ENCODE results near the gene STK33. TPM values are rescaled to one million over a fixed set of nuclear protein-coding genes. Genes with fewer than 3 reads are reported as not detected.
A peak's percentile ranks its signal among the peaks of the same experiment; 100 is the strongest.

STK33 gene
- total RNA-seq, 2 experiments from 2014 or later: 1.4 to 1.8 TPM

GRCh38 chr11:8615291-8616032 is 21.4 kb upstream of the STK33 start:
- ATAC-seq (no peak), DNase-seq (no peak)
- peaks cover 17% of the 10 kb centered on the region for H3K36me3 Mint-ChIP-seq
- H3K27ac Mint-ChIP-seq: no peak overlapping the region
- no peak overlapping the region for H3K4me3 Mint-ChIP-seq
- H3K9me3 Mint-ChIP-seq (ENCODE audit: low read depth): no peaks in the 10 kb centered on the region
- CTCF ChIA-PET: no interaction called here
- H3K4me1 Mint-ChIP-seq: peaks cover 4% of the 10 kb centered on the region
- no peaks in the 10 kb centered on the region for H3K27me3 Mint-ChIP-seq

GRCh38 chr11:8614497-8614896 is 20.5 kb upstream of the STK33 start:
- no peak overlapping the region for H3K4me3 Mint-ChIP-seq
- H3K9me3 Mint-ChIP-seq (ENCODE audit: low read depth): no peaks in the 10 kb centered on the region
- H3K36me3 Mint-ChIP-seq: peaks cover 15% of the 10 kb centered on the region
- no peak for DNase-seq
- CTCF ChIA-PET: no interaction called here
- H3K27me3 Mint-ChIP-seq: no peaks in the 10 kb centered on the region
- H3K27ac Mint-ChIP-seq: no peak overlapping the region
- no peak for ATAC-seq
- H3K4me1 Mint-ChIP-seq: peaks cover 4% of the 10 kb centered on the region

GRCh38 chr11:8613036-8613435 is 19.0 kb upstream of the STK33 start:
- no peaks in the 10 kb centered on the region for H3K27me3 Mint-ChIP-seq
- H3K27ac Mint-ChIP-seq: no peak overlapping the region
- H3K4me1 Mint-ChIP-seq: peaks cover 4% of the 10 kb centered on the region

GRCh38 chr11:8612522-8612921 is 18.5 kb upstream of the STK33 start:
- ATAC-seq: no peak

More at GRCh38 chr11:8613036-8613435, 19.0 kb upstream of the STK33 start:
- Mint-ChIP-seq H3K4me3 (no peak overlapping the region), H3K9me3 (ENCODE audit: low read depth) (no peaks in the 10 kb centered on the region), H3K36me3 (peaks cover 14% of the 10 kb centered on the region)
- ATAC-seq: no peak
- DNase-seq: no peak
- CTCF ChIA-PET: no interaction called here

GRCh38 chr11:8610532-8611116 is 16.6 kb upstream of the STK33 start:
- Mint-ChIP-seq H3K27ac (no peak overlapping the region), H3K36me3 (peaks cover 2% of the 10 kb centered on the region), H3K4me1 (peaks cover 4% of the 10 kb centered on the region), H3K9me3 (ENCODE audit: low read depth) (no peaks in the 10 kb centered on the region), H3K27me3 (peaks cover 8% of the 10 kb centered on the region), H3K4me3 (no peak overlapping the region)
- DNase-seq: no peak
- peak; percentile 39 for ATAC-seq
- CTCF ChIA-PET: no interaction called here

More at GRCh38 chr11:8612522-8612921, 18.5 kb upstream of the STK33 start:
- peaks cover 4% of the 10 kb centered on the region for H3K4me1 Mint-ChIP-seq
- H3K27ac Mint-ChIP-seq: no peak overlapping the region
- H3K27me3 Mint-ChIP-seq: no peaks in the 10 kb centered on the region
- peaks cover 12% of the 10 kb centered on the region for H3K36me3 Mint-ChIP-seq
- CTCF ChIA-PET: no interaction called here
- no peak overlapping the region for H3K4me3 Mint-ChIP-seq
- DNase-seq: no peak
- H3K9me3 Mint-ChIP-seq (ENCODE audit: low read depth): no peaks in the 10 kb centered on the region

GRCh38 chr11:8608652-8609051 is 14.6 kb upstream of the STK33 start:
- ATAC-seq (no peak), DNase-seq (no peak)
- peaks cover 4% of the 10 kb centered on the region for H3K4me1 Mint-ChIP-seq
- H3K36me3 Mint-ChIP-seq: no peaks in the 10 kb centered on the region
- CTCF ChIA-PET: no interaction called here
- no peak overlapping the region for H3K27ac Mint-ChIP-seq
- H3K9me3 Mint-ChIP-seq (ENCODE audit: low read depth): no peaks in the 10 kb centered on the region
- H3K4me3 Mint-ChIP-seq: no peak overlapping the region
- H3K27me3 Mint-ChIP-seq: peaks cover 20% of the 10 kb centered on the region

- CTCF ChIA-PET: no interaction called here
- peaks cover 25% of the 10 kb centered on the region for H3K27me3 Mint-ChIP-seq
- no peak for ATAC-seq
Measured at GRCh38 chr11:8605971-8606563, 12.0 kb upstream of the STK33 start.

GRCh38 chr11:8604078-8604723 is 10.2 kb upstream of the STK33 start:
- no peaks in the 10 kb centered on the region for H3K4me1 Mint-ChIP-seq
- no peak overlapping the region for H3K4me3 Mint-ChIP-seq
- H3K9me3 Mint-ChIP-seq (ENCODE audit: low read depth): no peaks in the 10 kb centered on the region
- peak; percentile 47 for DNase-seq
- H3K27ac Mint-ChIP-seq: no peak overlapping the region
- peaks cover 28% of the 10 kb centered on the region for H3K27me3 Mint-ChIP-seq
- CTCF ChIA-PET: no interaction called here
- ATAC-seq: peak; percentile 72
- H3K36me3 Mint-ChIP-seq: no peaks in the 10 kb centered on the region

More at GRCh38 chr11:8605971-8606563, 12.0 kb upstream of the STK33 start:
- H3K9me3 Mint-ChIP-seq (ENCODE audit: low read depth): no peaks in the 10 kb centered on the region
- no peak overlapping the region for H3K4me3 Mint-ChIP-seq
- peaks cover 4% of the 10 kb centered on the region for H3K4me1 Mint-ChIP-seq
- H3K36me3 Mint-ChIP-seq: no peaks in the 10 kb centered on the region
- H3K27ac Mint-ChIP-seq: no peak overlapping the region
- DNase-seq: no peak

GRCh38 chr11:8603696-8604077 is 9.7 kb upstream of the STK33 start:
- ATAC-seq: no peak
- Mint-ChIP-seq H3K27me3 (peaks cover 31% of the 10 kb centered on the region), H3K4me3 (no peak overlapping the region), H3K9me3 (ENCODE audit: low read depth) (no peaks in the 10 kb centered on the region), H3K27ac (no peak overlapping the region), H3K4me1 (no peaks in the 10 kb centered on the region), H3K36me3 (no peaks in the 10 kb centered on the region)
- CTCF ChIA-PET: no interaction called here
- DNase-seq: no peak

- no peaks in the 10 kb centered on the region for H3K4me1 Mint-ChIP-seq
- CTCF ChIA-PET: no interaction called here
- no peak overlapping the region for H3K4me3 Mint-ChIP-seq
Measured at GRCh38 chr11:8601376-8602133, 7.5 kb upstream of the STK33 start.

GRCh38 chr11:8598506-8598905 is 4.5 kb upstream of the STK33 start:
- Mint-ChIP-seq H3K36me3 (no peaks in the 10 kb centered on the region), H3K9me3 (ENCODE audit: low read depth) (no peaks in the 10 kb centered on the region), H3K4me1 (peaks cover 6% of the 10 kb centered on the region), H3K27me3 (peaks cover 48% of the 10 kb centered on the region), H3K4me3 (no peak overlapping the region), H3K27ac (no peak overlapping the region)
- DNase-seq (no peak), ATAC-seq (no peak)
- CTCF ChIA-PET: no interaction called here

More at GRCh38 chr11:8601376-8602133, 7.5 kb upstream of the STK33 start:
- DNase-seq (no peak), ATAC-seq (no peak)
- H3K9me3 Mint-ChIP-seq (ENCODE audit: low read depth): no peaks in the 10 kb centered on the region
- no peaks in the 10 kb centered on the region for H3K36me3 Mint-ChIP-seq
- no peak overlapping the region for H3K27ac Mint-ChIP-seq
- H3K27me3 Mint-ChIP-seq: peaks cover 42% of the 10 kb centered on the region

GRCh38 chr11:8597182-8597581 is 3.2 kb upstream of the STK33 start:
- CTCF ChIA-PET: no interaction called here
- Mint-ChIP-seq H3K27me3 (peaks cover 56% of the 10 kb centered on the region), H3K27ac (no peak overlapping the region), H3K36me3 (no peaks in the 10 kb centered on the region), H3K4me3 (no peak overlapping the region), H3K4me1 (peaks cover 8% of the 10 kb centered on the region), H3K9me3 (ENCODE audit: low read depth) (no peaks in the 10 kb centered on the region)
- ATAC-seq (no peak), DNase-seq (no peak)

GRCh38 chr11:8596504-8597046 is 2.5 kb upstream of the STK33 start:
- Mint-ChIP-seq H3K4me3 (no peak overlapping the region), H3K9me3 (ENCODE audit: low read depth) (no peaks in the 10 kb centered on the region), H3K4me1 (peaks cover 8% of the 10 kb centered on the region), H3K36me3 (no peaks in the 10 kb centered on the region), H3K27me3 (peaks cover 60% of the 10 kb centered on the region), H3K27ac (no peak overlapping the region)
- CTCF ChIA-PET: no interaction called here
- no peak for DNase-seq
- no peak for ATAC-seq

Data from activated CD8-positive, alpha-beta memory T cell treated with anti-CD3 and anti-CD28 coated beads, Interleukin-2, amount 10 ng/mL, durations not matched to agents 7 days and 5 days (primary cell).